Right hindlimb (tissue), 1 donor: ENCODE measurements around the gene GSE1.
"Not testable (repeated sequence)": the region's sequence is repeated elsewhere in the genome, so short reads cannot be mapped to it uniquely, and the experiment has no call there.

ENCODE experiments used
- DNase-seq: peaks from one replicate; pipeline ENCODE4 v3.0.0-alpha.2; 2018

Gene GSE1

GRCh38 chr16:85592277-85592676, 20.8 kb upstream of the GSE1 start:
- not testable (repeated sequence) for DNase-seq

DNA sequence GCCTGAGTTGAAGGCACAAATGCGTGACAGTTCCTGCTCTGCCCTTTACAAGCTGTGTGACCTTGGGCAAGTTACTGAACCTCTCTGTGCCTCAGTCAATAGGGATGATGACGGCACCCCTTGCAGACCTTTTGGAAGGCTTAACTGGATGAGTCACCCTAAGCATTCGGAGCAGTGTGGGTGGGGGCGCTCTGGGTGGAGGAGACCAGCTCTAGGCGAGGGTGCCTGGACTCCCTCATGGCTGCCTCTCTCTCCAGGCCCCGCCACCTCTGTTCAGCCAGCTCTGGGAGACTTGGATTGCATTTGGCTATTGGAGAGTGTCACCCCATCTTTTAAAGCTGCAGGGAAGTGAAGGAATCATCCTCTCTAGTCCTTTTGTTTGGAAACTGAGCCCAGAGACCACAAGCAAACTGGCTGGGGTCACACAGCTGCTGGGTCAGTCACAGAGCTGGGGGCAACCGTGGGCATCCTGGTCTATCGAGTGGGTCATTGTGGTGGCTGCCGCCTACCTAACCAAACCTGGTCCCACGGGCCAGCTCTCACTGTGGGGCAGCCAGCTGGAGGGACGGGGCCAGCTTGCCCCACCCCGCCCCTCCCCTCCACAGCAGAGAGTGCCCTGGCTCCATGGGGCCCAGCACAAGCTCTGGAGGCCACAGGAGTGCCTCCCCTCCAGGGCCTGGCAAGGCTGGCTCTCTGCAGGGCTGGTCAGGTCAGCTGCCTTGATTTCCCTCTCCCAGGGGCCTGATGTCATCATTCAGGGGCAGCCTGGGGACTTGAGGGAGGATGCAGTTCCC, 20.2 kb upstream of the GSE1 start:
- no peak for DNase-seq

- DNase-seq: no peak
Measured at GRCh38 chr16:85593494-85594221, 19.5 kb upstream of the GSE1 start.

GRCh38 chr16:85594273-85594977, 18.7 kb upstream of the GSE1 start:
- DNase-seq: no peak

- DNase-seq: no peak
Measured at GRCh38 chr16:85594978-85595661, 18.0 kb upstream of the GSE1 start.

DNA sequence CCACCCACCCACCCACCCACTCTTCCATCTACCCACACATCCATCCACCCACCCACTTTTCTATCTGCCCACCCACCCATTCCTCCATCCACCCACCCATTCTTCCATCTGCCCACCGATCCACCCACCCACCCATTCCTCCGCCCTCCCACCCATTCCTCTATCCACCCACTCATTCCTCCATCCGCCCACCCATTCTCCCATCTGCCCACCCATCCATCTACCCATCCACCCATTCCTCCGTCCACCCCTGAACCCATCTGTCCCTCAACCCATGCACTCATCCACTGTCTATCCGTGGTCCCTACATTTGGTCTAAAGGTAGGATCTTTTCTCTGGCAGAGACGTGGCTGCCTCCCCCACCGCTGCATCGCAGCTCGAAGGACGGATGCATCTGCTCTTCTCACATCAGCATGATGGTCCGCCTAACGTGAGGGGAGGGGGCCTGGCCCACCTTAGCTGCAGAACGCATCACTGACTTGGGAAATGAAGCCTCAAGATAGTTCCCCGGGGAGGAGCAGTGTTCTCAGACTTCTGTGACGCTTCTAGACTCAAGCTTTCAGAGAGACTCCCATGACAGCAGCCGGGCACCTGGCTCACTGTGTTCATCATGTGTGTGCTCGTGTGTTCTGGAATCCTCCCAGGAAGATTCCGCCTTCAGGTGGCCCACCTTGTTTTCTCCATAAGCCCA, 17.2 kb upstream of the GSE1 start:
- no peak for DNase-seq

DNA sequence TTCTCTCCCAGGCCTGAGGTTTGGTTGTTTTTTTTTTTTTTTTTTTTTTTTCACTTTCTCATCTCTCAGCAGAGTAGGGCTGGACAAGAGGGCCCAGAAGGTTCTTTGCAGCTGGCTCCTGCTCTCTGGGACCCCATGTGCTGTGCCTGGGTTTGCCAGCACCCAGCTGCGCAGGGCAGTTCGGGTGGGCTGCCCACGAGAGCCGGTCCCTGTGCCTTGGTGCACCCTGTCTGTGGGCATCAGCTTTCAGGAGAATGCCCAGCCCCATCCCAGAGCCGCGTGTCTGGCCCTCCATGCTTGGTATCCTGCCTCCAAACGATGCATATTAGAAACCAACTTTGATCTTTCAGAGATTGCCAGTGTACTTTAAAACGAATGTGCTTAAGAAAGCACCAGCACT, 15.0 kb upstream of the GSE1 start:
- DNase-seq: no peak

GRCh38 chr16:85600078-85600477, 13.0 kb upstream of the GSE1 start:
- DNase-seq: no peak

- DNase-seq: no peak
Measured at GRCh38 chr16:85600530-85601271, 12.4 kb upstream of the GSE1 start.

DNA sequence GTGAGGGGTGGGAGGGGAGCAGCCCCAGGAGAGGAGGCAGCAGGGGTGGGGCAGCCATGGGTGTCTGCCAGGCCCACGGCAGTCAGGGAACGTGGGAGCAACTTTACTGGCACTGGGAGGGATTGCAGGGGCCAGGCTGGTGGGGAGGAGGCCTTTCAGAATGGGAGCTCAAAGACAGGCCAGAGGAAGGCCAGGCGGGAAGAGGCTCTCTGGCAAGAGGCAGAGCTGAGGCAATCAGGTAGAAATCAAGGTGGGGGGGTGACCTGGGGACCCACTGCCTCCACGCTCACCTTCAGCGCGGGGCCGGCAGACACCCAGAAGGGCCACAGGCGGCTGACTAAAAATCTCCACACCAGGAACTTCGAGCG, 11.9 kb upstream of the GSE1 start:
- no peak for DNase-seq

DNA sequence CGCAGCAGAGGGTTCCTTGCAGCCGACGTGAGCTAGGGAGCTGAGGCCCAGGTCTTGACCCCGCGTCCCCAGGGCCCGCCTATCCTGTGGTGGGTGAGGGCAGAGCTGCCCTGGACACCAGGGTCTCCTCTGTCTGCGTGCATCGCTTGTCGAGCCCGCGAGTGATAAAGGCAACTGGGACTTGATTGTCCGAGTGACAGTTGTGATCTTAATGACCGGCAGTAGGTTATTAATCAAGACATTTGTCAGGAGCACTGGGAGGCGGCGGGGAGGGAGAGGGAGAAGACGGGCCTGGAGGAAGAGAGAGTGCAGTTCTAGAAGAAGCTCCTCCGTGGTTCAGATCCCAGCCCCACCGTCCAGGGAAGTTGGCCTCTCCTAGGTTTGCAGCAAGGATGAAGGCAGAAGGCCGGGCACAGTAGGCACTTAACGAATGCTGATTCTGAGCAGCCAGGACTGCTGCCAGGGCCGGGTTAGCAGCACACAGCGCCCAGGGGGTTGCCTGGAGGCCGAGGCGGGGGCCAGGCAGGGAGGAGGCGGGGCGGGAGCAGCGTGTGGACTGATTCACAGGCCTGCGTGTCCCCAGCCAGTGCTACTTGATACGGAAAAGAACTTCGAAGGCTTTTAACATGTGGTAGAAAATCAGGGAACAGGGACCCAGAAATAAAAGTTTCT, 11.3 kb upstream of the GSE1 start:
- no peak for DNase-seq

DNA sequence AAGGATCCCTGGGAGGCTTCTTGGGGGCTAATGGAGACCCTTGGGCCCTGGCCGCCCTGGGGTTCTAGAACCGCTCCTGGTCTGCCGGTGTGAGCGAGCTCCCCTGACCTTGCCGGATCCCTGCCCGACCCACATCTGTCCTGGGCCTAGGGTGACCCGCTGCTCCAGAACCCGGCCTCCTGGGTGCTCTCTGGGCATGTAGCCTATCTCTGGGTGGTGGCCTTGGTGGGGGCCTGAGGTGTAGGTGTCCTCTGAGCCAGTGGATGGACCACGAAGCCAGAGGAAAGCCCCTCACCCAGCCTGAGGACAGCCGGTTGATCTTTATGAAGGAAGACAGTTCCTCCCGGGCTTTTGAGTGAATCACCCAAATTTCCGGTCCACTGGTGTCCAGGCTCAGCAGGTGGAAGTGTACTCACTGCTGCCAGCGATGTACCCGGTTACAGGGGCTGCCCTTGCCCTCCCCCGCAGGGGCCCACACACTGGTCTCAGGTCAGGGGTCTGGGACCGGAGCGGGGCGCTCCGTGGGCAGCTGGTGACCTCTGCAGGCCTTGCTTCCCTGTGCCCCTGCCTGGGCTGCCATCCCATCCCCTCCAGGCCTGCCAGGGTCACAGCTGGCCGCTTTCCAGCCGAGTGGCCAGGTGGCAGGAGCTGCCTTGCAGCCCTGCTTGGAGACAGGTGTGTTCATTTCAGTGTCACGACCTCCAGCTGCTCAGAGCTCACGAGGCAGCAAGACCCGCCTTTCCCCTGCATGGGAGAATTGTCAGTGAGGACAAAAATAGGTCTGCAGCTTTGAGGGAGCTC, 10.5 kb upstream of the GSE1 start:
- no peak for DNase-seq

DNA sequence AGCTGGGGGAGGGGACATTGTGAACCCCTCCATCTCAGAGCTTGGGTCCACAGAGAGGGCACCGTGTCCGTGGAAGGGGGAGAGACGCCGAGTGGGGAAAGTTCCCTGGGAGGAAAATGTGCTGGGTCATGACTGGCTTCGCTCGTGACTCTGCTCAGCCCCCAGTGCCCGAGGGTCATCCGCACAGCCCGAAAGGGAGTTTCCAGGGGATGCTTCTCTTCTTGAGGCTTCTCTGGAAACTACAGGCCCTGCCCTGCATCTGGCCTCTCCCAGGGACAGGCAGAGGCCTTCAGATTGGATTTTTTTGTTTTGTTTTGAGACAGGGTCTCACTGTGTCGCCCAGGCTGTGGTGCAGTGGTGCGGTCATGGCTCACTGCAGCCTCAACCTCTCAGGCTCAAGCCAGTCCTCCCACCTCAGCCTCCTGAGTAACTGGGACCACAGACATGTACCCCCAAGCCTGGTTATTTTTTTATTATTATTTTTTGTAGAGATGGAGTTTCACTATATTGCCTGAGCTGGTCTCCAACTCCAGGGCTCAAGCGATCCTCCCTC, 9.8 kb upstream of the GSE1 start:
- no peak for DNase-seq

DNA sequence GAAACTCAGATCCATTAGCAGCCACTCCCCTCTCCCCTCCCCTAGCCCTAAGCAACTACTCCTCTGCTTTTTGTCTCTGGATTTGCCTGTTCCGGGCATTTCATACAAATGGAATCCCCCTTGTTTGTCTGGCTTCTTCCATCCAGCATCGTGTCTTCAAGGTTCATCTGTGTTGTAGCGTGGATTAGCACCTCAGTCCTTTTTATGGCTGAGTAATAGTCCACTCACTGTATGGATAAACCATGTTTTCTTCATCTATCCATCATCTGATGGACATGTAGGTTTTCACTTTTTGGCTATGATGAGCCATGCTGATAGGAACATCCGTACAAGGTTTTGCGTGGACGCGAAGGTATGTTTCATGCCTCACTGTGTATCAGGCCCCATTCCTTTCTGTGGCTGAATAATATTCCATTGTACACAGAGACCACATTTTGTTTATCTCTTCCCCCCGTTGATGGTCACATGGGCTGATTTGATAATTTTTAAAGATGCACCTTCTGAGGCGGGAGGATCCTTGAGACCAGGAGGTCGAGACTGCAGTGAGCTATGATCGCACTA, 8.9 kb upstream of the GSE1 start:
- no peak for DNase-seq

- no peak for DNase-seq
Measured at GRCh38 chr16:85605051-85605911, 7.8 kb upstream of the GSE1 start.

- DNase-seq: no peak
Measured at GRCh38 chr16:85605912-85606841, 6.9 kb upstream of the GSE1 start.

- DNase-seq: no peak
Measured at GRCh38 chr16:85606904-85607303, 6.2 kb upstream of the GSE1 start.
